COLO668 (cell line): Measurements from ENCODE around the gene LUC7L3.
A peak's percentile ranks its signal among the peaks of the same experiment; 100 is the strongest.

Experiments used
- DNase-seq: peaks from one replicate; lab custom pipeline; 2025; ENCODE audit not compliant: unreplicated experiment; lab: John Stamatoyannopoulos, UW

The LUC7L3 gene

GRCh38 chr17:50685691-50686493 lies 33.5 kb upstream of the LUC7L3 start:
- DNase-seq, result no peak

GRCh38 chr17:50686494-50687199 lies 32.8 kb upstream of the LUC7L3 start:
- DNase-seq, result peak; percentile 57

- peak; percentile 5 for DNase-seq
Observed at GRCh38 chr17:50687200-50688066, 32.0 kb upstream of the LUC7L3 start.

- DNase-seq, result no peak
Observed at GRCh38 chr17:50688245-50688644, 31.2 kb upstream of the LUC7L3 start.

DNA sequence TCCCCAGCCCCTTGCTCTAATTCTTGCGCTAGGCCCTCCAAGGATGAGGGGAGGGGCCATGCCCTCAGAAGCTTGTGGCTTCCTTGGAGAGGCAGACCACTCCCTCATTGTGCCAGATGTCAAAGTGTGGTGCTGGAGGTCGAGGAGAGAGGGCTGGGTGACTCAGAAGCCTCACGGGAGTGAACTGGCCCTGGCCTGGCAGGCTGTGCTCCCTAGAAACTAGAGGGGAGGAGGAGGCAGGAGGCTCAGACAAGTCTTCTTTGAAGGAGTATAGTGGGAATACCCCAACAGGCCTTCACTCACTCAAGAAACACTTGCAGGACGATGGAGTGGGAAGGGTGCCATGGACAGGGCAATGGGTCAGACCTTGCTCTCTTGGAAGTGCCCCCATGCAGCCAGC lies 30.2 kb upstream of the LUC7L3 start:
- no peak for DNase-seq

GRCh38 chr17:50689956-50690886 lies 29.2 kb upstream of the LUC7L3 start:
- peak; percentile 12 for DNase-seq

- peak; percentile 6 for DNase-seq
Observed at GRCh38 chr17:50690887-50691549, 28.4 kb upstream of the LUC7L3 start.

DNA sequence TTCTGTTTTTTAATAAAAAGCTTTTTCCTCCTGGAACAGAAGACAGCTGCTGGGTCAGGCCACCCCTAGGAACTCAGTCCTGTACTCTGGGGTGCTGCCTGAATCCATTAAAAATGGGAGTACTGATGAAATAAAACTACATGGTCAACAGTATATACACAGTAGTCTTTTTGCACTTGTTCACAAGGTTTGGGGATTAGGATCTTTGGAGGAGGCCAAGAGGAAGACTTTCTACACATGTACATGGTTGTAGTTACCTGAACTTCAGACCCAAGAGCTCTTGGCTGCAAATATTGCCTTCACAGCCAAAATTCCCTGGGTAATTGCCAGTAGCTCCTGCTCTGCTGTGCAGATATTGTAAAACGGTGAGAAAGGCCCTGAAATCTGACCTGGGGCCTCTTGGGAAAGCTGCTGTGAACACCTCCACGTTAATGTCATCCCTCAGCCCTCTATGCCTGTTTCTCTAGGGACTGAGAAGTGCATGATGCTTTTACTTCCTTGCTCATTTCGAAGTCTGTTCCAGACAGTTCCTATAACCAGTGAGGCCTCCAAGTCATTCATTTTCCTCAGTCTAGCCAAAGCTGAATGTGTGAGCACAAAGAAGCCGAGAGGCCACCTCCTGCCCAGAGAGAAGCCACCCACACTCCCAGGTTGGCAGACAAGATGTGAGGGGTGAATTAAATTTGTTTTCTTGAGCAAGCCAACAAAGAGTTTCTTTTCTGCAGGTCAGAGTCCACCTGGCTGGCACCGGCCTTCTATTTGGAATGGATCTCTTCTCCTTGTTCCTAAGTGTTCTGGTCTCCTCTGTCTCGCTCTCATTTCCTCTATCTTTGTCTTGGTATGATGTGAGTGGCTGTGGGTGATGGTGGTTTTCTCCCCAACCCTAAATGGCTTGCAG lies 27.6 kb upstream of the LUC7L3 start:
- no peak for DNase-seq

DNA sequence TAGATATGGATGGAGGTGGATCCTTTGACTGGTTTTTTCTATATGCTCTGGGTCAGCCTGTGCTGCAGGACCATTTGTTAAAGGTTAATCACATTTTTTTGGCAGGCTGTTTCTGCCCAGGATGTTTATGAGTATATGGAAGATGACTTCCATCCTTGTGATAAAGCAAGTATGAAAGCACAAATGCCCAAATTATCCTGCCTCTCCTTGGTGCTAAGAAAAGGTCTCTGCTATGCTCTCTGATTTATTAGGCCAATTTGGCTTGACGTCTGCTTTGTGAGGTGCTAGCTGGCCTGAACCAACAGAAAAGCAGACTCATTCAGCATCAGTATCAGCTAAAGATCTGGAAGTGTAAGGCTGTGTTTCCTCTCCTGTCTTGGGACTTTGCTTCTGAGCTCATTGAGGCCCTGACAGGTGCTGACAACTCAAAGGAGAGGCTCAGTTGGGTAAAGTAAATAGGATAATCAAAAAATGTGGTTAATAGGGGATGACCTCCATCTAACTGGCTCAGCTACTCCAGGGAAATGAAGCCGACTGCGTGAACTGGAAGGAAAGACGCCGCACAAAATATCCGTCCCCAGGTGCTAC lies 26.9 kb upstream of the LUC7L3 start:
- peak; percentile 28 for DNase-seq

- DNase-seq, result peak; percentile 62
Observed at GRCh38 chr17:50693036-50693682, 26.2 kb upstream of the LUC7L3 start.

DNA sequence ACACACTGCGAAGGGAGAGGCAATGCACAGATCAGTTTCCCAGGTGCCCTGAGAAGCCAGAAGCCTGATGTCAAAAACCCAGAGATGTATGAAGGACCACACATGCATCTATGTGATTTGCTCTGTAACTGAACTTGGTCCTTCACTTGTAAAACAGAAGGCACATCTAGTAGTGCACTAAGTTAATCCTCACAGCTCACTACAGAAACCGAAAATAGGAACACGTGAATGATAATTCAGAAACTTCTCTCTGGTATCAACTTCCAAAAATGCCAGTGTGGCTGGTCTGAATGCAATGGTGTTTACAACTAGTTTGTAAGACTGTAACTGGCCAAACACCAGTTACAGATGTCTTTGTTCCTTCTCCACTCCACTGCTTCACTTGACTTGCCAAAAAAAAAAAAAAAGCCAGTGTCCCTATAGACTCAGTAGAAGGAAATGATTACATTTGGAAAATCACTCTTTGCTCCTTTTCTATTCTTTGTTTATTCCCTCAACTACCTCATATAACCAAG lies 23.0 kb upstream of the LUC7L3 start:
- DNase-seq, result no peak

DNA sequence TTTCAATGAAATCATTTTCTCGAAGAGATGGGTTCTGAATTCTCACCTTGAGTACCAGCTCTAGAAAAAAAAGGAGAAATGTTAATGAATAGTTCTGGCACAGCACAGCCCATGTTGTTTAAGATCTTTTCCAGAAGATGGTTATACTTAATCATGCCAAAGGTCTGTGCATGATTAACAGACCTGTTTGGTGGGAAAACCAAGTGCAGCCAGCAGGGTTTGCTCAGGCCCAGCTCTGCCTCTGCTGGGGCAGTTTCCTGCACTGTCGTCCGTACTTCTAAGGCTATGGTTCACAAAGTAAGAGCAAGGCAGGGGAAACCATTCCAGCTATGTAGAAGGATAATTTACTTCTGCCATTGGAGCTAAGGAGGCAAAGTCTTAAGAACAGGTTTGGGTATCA lies 22.3 kb upstream of the LUC7L3 start:
- DNase-seq, result no peak

DNA sequence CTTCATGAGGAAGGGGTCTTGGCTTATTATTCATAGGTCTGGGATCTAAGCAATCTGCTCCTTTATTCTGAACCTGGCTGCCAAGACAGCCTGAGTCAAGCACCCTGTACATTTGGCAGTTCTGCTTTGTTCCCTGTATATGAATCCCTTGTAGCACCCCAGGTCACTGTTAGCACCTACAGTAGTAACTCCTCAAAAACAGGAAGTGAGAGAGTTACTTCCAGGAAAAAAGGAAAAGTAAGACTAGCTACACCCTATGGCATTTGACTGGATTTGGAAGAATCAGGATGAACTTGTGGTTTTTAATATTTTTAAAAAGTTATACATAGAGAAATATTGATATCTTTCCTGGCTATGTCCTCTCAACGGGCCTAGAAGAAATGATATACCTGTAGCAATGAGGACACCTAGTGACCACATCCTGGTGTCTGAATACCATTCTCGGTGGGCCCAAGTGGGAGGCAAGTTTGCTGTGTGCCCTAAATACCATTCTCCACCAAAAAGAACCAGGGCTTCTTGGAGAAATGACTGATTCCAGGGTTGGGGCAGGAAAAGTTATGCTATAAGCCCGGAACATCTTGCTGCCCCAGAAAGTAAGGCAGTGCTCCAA lies 21.6 kb upstream of the LUC7L3 start:
- no peak for DNase-seq

DNA sequence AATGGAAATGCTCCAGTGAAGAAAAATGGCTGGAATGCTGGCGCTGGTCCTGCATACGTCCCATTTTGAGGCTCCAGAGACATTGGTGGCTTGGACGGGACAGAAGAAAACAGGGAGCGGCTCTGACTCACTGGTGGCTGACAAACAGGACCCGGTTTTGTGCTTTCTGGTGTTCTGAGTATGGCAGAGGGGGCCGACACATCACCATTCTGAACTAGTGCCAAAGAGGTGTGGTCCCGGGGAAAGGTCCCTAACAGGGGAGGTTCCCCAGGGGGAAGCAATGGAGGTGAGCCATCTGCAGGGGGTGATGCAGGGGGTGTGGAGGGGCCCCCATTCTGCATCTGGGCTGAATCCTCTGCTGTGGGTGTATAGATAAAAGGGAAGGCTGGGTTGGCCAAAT lies 20.0 kb upstream of the LUC7L3 start:
- no peak for DNase-seq

GRCh38 chr17:50703162-50703561 lies 16.2 kb upstream of the LUC7L3 start:
- no peak for DNase-seq

GRCh38 chr17:50707289-50708049 lies 11.9 kb upstream of the LUC7L3 start, which contains the start of gene ANKRD40:
Gene ANKRD40, minus strand, starts transcription at chr17:50707914. Its CDS starts 260 bp downstream, at chr17:50707654.
- DNase-seq, result peak; percentile 87
